A549 (cell line): ENCODE data around the gene CANT1.

Source experiments
- HDAC2 ChIP-seq: fragments of 200-600 bp; sonication (generic); IDR thresholded peaks from 2 replicates; pipeline ENCODE4 v1.6.1; 2016
- KDM1A ChIP-seq: fragments of 200-600 bp; sonication (generic); IDR thresholded peaks from 2 replicates; pipeline ENCODE4 v1.6.1; 2016; ENCODE audit warnings: low read depth, mild to moderate bottlenecking
- SMC3 ChIP-seq: fragments of >200 bp; sonication (Bioruptor Twin); formaldehyde crosslinking; IDR thresholded peaks from 3 replicates; pipeline ENCODE4 v1.6.1; 2018; ENCODE audit warnings: inconsistent platforms

- TF ChIP-seq HDAC2 (no peak), KDM1A (no peak), SMC3 (no peak)
Measured at GRCh38 chr17:79027925-79028491, 18.4 kb upstream of the CANT1 start.
